ENCODE results near the gene TMEM44.

TMEM44 gene

GRCh38 chr3:194620196-194620595 lies 13.0 kb downstream of the TMEM44 start:
- Histone ChIP-seq H3K27me3 (no peaks in the 10 kb centered on the region), H3K9me3 (no peaks in the 10 kb centered on the region), H3K4me3 (ENCODE audit: low read depth, low read length) (no peak overlapping the region), H3K36me3 (no peaks in the 10 kb centered on the region; the same call in 1 of the 2 replicates), H3K4me1 (peaks cover 12% of the 10 kb centered on the region)
- TF ChIP-seq CTCF (IDR thresholded peaks at IDR 0.05; ENCODE audit: low read depth, low read length): no peak
- no peak for DNase-seq

GRCh38 chr3:194619741-194620140 lies 13.5 kb downstream of the TMEM44 start:
- DNase-seq: no peak
- Histone ChIP-seq H3K4me3 (ENCODE audit: low read depth, low read length) (no peak overlapping the region), H3K4me1 (peaks cover 12% of the 10 kb centered on the region), H3K36me3 (no peaks in the 10 kb centered on the region), H3K9me3 (no peaks in the 10 kb centered on the region), H3K27me3 (no peaks in the 10 kb centered on the region)
- TF ChIP-seq CTCF (IDR thresholded peaks at IDR 0.05; ENCODE audit: low read depth, low read length): no peak

DNA sequence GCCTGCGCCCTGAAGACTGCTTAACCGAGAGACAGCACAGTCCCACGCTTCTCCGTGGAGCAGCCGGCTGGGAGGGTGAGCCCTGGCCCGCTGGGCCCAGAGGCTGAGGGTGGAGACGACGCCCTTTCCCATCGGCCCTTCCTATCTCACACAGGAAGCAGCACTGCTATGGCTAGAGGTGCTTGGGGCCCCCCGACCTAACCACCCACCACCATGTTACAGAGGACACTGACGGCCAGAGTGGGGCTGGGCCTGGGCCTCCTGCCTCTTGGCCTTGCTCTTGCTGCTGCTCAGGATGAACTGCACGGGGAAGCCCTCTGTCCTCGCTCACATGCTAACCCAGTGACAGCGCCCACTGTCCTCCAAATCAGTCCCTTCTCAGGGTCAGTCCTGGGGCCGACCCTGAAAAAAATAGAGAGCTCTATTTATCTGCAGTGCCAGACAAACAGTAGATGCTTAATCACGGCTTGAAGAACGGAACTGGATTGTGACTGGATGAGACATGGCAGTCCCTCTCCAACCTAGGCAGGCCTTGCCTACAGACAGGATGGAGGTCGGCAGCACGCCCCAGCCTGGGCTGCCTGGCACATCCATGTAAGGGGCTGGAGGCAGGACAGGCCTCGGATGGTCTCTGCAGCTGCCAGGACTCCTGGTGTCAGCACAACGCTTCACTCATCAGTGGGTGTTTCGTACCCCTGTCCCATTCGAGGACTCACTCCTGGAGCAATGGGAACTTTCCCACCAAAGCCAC lies 14.2 kb downstream of the TMEM44 start:
- H3K4me3 ChIP-seq (ENCODE audit: low read depth, low read length): no peak overlapping the region
- H3K27me3 ChIP-seq: no peaks in the 10 kb centered on the region
- no peak for DNase-seq
- peaks cover 12% of the 10 kb centered on the region for H3K4me1 ChIP-seq
- no peak for TF ChIP-seq CTCF (IDR thresholded peaks at IDR 0.05; ENCODE audit: low read depth, low read length)
- H3K9me3 ChIP-seq: no peaks in the 10 kb centered on the region
- H3K36me3 ChIP-seq: no peaks in the 10 kb centered on the region

GRCh38 chr3:194617827-194618226 lies 15.4 kb downstream of the TMEM44 start:
- no peak for TF ChIP-seq CTCF (IDR thresholded peaks at IDR 0.05; ENCODE audit: low read depth, low read length)
- H3K27me3 ChIP-seq: no peaks in the 10 kb centered on the region
- H3K36me3 ChIP-seq: no peaks in the 10 kb centered on the region
- peak; percentile 43 for DNase-seq
- no peaks in the 10 kb centered on the region; the same call in none of the 2 replicates for H3K4me1 ChIP-seq
- H3K9me3 ChIP-seq: no peaks in the 10 kb centered on the region
- no peak overlapping the region for H3K4me3 ChIP-seq (ENCODE audit: low read depth, low read length)

GRCh38 chr3:194617143-194617671 lies 16.0 kb downstream of the TMEM44 start:
- no peaks in the 10 kb centered on the region for H3K9me3 ChIP-seq
- H3K4me3 ChIP-seq (ENCODE audit: low read depth, low read length): no peak overlapping the region
- TF ChIP-seq CTCF (IDR thresholded peaks at IDR 0.05; ENCODE audit: low read depth, low read length): no peak
- no peaks in the 10 kb centered on the region for H3K27me3 ChIP-seq
- H3K4me1 ChIP-seq: no peaks in the 10 kb centered on the region; the same call in 1 of the 2 replicates
- no peak for DNase-seq
- H3K36me3 ChIP-seq: no peaks in the 10 kb centered on the region

DNA sequence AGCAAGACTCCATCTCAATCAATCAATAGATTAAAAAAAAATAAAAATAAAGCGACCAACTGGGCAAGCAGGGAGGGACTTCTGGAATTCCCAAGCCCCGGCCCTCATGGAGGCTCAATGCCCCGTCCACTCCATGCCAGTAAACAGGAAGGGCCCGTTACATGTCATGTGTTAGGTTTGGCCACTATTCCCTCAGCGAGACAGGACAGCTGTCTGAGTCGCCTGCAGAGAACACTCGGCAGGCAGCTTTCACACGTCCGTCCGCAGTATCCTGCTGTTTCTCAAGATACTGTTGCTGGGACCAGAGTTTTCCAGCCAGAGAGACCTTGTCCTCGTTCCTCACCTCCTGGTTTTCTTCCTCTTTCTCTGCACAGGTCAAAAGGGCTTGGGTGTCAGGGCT lies 18.0 kb downstream of the TMEM44 start:
- DNase-seq: no peak
- no peaks in the 10 kb centered on the region for H3K27me3 ChIP-seq
- H3K4me3 ChIP-seq (ENCODE audit: low read depth, low read length): no peak overlapping the region
- H3K9me3 ChIP-seq: no peaks in the 10 kb centered on the region
- no peak for TF ChIP-seq CTCF (IDR thresholded peaks at IDR 0.05; ENCODE audit: low read depth, low read length)
- no peaks in the 10 kb centered on the region for H3K36me3 ChIP-seq
- H3K4me1 ChIP-seq: no peaks in the 10 kb centered on the region
